Hematopoietic multipotent progenitor cell treated with erythropoietin and hydrocortisone succinate and interleukin-3 and kit ligand, for 6 days (in vitro differentiated cells): Measurements from ENCODE around the gene C11orf71.

Source experiments
- DNase-seq: peaks from one replicate; pipeline ENCODE4 v3.0.0-alpha.2; 2015

The C11orf71 gene

DNA sequence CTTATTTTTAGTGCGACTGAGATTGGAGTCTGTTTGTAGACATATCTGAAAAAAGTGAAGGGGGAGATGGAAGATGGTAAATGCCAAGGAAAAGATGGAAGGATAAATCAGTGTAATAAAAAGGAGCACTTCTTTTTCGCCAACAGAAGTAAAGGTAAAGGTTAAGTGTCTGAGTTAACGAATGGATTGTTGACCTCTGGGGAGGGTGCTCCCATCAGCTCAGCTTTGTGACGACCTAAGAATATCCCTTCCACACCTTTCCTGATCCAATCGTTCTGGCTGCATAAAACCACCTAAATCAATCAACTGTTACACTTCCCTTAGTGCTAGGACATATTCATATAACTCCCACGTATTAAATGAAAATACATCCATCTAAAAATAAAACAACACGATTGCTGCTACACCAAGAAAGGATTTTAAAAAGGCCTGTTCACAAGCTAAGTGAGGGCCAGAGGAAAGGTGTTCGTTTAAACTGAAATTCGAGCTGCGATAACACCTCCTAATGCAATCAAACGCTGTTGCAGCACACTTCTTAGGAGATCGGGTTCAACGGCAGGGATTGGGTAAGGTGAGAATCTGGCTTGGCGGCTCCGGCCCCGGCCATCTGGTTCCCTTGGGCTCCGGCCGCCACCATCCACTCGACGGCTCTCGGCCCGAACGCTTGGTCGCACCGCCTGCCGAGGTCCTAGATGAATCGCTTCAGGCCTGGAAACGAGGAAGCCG is 658 bp downstream of the C11orf71 start:
- peak; percentile 71 for DNase-seq

DNA sequence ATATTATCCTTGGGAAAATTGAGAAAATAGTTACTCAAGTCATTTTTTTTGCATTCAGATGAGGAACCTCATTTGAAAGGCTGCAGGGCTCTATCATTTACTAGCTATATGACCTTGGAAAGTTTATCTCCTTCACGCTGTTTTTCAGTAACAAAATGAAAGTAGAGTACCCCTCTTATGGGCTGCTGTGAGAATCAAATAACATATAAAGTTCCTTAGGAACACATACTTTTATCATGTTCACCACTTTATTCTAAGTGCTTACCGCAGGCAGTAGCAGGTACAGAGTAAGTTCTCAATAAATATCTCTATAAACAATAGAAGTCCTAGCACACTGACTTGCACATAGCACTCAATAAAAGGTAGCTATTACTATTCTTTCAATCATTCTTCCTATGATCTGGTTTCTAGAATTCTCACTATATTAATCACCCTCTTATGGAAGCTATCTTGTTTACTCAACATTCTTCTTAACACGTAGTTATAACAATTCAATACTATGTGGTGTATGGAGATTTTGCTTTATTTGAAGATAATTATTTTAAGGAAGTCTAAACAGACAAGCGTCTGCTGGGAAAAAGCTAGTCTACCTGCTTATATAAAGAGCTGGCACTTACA is 1.9 kb downstream of the C11orf71 start:
- no peak for DNase-seq

DNA sequence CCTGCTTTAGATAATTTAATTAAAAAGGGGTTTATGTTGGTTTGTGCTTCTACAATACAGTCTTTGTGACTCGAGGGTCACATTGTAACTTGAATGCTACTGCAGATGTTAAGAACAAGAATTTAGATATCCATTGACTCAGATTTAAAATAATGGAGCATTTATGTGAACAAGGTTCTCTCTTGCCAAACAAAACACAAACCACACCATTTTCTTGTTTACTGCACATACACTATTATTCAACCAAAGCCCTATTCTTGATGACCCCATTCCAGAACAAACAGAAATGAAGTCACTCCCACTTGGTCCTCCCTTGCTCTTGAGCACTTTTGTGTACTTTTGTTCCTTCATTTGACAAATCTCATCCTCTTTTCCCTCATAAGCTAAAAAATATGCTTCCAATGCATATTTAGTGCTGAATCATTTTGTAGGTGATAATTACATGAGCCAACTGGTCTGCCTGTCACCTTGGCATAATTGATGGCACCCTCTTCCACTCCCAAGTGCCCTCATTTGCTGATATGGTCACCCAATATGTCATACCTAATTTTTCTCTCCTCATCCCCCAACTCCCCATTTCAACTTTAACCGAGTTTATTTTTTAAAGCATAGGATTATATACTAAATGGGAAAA is 2.8 kb downstream of the C11orf71 start:
- DNase-seq, result no peak

DNA sequence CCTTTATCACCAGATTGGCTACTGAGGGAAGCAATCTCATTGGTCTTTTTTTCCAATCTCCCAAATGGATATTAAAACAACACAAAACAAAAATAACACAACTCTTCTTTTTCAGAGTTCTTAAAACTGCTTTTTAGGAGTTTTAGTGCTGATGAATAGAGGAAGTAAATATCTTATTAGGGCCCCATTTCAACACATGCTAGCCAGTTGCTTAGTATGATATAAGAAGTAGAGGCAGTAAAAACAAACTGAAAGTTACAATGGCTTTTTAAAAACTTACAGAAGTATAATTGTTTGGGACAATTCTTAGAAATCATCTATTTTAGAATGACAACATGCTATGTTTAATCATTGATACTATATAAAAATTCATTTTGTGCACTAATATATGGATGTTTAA is 3.4 kb downstream of the C11orf71 start:
- DNase-seq, result peak; percentile 42

DNA sequence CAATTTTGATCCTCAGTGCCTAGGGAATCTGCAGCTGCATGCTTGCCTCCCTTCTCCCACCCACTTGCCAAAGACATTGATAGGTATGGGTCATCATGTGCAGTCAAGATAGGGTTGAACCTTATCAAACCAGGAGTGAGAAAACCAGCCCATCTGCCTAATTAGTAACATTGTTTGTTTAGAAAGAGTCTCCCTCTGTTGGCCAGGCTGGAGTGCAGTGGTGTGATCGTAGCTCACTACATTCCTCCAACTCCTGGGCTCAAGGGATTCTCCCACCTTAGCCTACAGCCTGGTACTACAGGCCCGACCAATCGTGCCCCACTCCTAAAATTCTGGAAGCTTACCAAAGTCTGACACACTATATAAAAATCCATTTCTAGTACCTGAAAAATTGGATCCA is 4.6 kb downstream of the C11orf71 start:
- peak; percentile 62 for DNase-seq

DNA sequence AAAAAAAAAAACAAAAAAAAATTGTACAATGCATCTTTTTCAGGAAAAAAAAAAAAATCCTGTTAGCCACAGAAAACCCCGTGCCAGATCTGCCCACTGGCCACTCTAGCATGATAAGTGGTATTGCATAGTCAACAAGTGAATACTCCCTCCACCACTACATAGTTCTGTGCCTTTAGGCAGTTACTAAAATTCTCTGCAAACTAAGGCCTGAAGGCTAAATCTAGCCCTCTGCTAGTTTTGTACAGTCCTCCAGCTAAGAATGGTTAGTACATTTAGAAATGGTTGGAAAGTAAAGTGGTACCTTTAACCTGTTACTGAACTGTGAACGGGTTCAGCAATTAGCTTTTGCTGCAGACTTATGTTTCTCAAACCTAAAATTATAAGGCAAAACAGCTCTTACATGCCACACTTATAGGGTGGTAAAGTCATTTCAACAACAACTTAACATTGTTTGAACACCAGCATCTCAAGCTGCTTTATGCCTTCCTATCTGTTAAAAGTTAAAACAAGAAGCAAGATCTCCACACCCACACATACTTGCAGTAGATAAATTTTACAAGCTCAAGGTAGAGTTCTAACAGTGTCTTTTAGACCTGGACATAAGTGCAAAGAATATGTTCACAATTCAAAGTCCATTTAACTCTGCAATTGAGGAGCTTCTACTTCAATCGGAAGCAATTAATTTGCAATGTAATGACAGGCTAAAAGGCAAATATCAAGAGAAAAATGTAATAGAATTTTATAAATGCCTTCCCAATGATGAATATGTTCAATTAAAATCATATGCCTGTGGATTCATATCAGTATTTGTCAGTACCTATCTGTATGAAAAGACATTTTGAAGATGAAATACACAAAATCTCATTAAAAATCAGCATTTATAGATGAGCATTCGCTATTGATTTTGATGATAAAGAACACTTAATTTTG is 7.3 kb downstream of the C11orf71 start:
- no peak for DNase-seq

DNA sequence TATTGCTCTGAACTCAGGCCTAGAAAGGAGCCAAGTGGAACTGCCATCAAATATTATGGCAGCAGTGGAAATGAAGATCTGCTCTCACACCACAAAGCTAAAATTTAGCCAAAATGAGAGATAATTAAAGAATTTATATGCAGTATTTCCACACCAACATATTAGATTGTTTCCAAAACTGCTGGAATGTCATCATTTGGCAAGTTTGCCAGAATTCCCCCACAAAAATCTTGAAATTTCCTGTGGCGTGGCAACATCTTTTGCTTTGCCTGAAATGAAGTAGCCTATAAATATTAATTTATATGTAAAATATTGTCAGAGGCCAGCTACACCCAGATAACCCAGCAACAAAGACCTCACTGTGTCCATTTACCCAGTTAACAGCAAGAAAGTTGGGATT is 13.8 kb downstream of the C11orf71 start:
- no peak for DNase-seq

DNA sequence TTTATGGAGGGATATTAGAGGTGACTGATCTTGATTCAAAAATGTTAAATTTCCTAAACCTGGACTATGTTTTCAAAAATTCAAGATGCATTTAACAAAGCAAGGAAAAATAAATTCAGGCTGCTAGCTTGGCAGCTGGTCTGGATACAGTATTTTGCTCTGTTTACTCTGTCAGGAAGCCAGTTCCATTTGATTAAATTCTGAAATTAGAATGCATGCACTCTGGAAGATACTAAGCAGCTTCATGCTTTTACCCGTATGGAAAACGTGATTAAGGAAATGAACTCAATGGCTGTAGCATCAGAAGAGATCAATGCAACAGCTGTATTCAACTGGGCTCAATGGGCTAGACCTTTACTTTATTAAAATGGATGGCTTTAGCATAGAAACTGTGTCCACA is 14.2 kb downstream of the C11orf71 start:
- no peak for DNase-seq

DNA sequence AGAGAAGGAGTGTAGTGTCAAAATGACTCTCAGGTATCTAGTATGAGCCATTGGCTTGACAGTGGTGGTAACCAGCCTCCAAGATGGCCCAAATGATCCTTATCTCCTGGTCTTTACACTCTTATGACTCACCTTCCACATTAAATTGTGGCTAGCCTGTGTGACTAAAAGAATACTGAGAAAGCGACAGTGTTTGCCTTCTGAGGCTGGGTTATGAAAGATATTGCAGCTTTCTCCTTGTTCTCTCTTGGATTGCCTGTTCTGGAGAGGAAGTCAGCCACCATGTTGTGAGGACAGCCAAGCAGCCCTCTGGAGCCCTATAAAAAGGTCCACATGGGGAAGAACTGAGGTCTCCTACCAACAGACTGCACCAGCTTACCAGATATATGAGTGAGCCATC is 15.8 kb downstream of the C11orf71 start:
- no peak for DNase-seq

DNA sequence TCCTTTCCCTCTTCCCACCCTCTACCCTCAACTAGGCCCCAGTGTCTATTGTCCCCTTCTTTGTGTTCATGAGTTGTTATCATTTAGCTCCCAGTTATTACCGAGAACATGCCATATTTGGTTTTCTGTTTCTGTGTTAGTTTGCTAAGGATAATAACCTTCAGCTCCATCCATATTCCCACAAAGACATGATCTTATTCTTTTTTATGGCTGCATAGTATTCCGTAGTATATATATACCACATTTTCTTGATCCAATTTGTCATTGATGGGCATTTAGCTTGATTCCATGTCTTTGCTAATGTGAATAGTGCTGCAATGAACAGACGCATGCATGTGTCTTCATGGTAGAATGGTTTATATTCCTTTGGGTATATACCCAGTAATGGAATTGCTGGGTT is 17.8 kb downstream of the C11orf71 start:
- DNase-seq, result no peak

DNA sequence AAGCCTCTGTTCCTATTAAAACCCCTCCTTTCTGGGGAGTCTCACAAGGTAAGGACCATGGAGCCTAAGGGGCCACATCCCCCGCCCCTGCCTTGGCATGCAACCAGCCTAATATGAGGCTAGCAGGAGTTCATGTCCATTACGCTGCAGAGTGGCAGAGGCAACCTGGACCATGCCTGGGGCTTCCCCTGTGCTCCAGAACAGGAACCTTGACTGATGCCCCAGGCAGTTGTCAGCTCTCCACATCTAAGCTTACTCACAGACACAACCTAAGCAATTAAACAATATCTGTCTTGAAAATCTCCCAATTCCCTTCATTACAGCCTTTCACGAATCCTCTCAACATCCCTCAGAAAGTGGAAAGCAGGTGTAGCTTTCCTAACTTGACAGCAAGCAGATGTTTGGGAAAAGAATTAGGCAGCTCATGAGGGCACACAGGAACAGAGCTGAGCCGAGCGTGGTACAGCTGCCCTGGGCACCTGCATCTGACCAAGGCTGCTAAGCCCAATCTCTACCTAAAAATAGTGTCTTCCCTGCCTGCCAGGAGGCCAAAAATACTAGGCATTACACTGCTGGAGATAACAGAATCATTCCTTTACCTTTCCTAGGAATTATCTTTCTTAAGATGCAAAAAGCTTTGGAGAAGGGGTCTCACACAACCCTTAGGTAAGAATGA is 20.8 kb downstream of the C11orf71 start:
- no peak for DNase-seq

DNA sequence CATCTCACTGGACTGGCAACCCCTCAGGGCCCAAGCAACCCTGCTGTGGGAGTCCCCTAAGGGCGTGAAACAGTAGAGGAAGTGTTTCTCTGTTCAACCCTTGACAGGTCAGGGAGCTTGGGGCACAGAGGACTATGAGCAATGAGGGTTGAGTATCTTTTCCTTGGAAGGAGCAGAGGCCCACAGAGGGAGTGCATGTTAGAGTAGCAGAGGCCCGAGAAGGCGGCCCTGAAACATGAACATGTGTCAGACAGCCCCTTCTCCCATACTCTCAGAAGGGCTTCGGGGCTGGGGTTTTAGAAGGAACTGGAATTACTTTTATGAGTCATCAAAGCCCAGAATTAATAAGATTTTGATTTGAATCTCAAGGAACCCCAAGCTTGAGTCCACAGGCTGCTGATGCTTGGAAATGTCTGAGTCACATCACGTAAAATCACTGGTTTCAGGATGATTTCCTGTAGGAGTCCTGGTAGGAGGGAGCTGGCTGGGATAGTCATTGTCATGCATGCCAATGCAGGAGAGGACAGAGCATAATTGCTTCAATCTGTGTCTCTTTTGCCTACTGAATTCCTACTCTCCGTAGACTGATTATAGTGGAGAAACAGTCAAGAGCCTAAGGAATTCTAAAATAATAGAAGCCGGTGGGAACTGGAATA is 22.6 kb downstream of the C11orf71 start:
- no peak for DNase-seq

DNA sequence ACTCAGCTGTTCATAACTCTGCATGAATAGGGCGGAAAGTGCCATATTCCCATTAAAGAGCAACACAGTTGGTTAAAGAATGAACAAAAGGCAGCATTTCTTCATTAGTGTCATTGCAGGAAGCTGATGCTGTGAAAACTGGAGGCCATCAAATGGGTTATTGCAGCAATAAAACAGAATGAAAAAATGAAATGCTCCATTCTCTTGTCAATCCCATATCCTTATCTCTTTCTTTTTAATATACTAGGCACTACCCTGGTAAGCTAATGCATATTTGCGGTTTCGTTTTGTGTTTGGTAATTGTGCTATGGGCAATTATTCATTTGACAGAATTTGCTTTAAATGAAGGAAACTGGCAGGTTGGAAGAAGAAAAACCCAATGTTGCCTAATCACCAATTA is 25.3 kb downstream of the C11orf71 start:
- DNase-seq, result no peak

DNA sequence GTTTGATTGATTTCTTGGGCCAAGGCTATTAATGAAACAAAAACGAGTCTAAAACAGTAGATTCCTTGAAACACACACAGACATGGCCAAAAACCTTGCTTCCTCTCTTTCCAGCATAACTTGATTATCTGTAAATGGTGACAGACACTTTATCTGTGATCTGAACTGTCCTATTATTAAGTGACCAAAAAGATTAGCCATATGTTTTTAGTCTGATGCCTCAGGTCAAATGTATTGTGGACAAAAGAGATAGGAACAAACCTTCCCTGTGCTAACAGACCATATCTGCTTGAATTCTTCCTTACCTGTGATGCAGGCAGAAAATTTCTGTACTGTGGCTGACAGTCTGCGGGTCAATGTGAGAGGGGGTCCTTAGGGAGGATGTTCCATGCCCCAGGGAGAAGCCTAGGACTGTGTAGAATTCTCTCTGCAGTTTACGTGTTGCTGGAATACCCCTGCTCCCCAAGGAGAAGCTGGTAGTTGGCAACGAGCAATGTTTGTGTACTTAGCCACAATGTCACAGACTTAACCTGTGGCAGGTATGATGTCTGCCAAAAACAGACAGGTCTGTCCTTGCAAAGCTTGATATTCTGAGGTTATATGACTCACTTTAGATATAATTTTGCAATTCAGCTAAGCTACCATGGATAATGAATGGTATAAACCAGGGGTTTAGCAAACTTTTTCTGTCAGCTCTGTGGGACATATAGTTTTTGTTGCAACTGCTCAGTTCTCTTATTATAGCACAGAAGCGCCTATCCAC is 31.2 kb downstream of the C11orf71 start:
- DNase-seq, result no peak

DNA sequence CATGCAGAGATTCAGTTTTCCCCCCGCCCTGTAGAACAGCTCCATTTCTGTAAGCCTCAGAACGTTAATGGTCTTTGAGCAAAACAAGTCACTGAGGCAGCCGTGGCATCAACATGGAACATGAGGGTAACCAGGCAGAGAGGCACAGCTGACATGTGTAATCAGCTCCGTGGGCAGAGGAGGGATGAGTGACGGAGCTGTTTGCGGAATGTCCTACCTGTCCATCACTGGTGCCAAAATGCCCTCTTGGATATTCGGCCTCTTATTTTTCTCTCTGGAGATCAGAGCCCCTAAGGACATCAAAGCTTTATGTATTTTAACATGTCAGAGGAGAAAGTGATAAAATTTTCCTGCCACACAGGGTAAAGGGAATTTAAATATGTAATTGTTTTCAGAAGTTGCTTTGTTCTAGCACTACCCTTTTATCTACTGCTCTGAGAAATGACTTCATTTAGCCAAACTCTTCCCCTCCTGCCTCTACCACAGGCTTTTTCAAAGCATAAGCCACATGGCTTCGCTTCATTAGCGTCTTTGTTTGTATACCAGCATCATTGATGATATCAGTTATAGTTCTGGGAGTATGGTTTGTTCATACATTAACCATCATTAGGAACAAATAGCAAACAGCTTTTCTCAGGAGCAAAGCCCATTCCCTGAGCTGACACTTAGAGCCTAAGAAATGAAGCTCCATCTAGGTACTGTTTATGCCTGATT is 32.9 kb downstream of the C11orf71 start:
- DNase-seq, result no peak

DNA sequence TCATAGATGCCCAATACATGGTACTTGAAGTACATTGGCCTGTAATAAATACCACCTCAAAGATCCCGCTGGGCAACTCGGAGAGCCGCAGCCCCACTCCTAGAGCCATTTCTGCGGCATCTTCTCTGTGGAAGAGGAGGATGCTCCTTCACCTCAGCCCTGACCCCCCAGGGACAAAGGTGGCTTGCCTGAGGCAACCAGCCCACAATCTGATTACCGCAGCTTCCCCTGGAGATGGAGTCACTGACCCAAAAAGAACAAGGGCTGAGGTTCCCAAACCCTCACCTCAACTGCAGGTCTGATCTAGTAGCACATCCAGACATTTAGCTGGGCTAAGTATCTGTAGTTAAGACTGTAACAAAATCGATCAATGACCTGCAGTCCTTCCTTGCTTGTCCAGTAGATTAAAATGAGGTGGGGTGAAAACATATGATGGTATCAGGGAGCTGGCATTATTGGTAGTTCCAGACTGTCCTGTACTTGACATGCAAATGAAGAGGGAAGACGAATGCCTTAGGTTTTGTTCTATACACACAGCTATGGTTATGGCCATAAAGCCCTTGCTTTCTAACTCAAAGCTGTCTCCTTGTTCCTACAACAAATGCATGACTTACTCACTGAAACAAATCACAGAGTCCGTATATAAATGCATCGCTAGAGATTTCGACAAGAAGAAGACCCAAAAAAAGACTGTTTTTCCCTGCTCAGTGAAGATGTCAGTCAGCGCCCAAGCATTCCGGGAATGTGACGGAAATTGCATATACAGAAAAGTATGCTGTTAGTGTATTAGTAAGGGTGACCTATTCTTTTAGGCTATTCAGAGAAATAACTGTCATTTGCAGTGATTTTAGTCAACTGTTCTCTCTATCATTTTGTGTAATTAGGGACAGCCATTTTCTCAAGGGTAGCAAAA is 33.7 kb downstream of the C11orf71 start:
- no peak for DNase-seq

DNA sequence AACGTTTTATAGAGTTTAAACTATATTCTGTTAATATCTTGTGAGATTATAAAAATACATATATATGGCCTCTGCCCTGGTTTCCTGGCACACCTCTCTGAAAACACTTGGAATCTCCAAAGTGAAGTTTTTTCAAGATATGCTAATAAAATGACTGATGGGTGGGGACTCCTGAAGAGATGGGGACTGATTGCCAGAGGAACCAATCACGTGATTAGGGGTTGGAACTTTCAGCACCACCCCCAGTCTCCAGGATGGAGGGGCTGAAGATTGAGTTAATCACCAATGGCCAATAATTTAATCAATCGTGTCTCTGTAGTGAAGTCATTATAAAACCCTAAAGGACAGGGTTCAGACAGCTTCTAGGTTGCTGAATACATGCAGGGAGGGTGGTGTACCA is 37.4 kb downstream of the C11orf71 start:
- DNase-seq, result no peak

DNA sequence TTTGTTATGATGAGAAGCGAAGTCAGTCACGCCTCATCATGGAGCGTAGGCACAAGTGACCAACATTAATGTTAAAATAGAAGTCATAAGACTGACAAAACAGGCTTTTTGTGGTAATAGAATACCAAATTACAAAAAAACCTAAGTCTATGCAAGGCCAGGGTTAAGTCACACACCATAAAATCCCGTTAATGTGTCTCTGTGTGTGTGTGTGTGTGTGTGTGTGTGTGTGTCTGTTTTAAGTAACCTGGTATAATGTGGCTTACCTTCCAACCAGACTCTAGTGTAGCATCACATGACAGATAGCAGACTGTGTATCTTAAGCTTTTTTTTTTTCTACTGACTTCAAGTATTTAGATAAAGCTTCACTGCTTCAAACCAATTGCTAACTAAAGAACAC is 38.0 kb downstream of the C11orf71 start:
- DNase-seq, result no peak

DNA sequence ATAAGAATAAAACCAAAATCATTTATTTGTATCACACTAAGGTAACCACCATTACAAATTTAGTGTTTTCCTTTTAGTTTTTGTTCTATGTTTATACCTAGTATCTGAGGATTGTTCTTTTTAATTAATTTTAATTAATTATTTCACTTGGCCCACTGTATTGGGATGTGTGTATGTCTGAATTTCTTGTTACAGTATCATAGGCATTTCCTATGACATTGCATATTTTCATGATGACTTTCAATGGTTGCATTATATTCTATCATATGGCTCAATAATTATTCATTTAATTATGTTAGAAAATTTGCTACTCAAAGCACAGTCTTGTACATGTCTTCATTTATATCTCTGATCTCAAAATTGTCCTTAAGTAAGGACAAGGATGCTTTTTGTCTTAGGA is 41.0 kb downstream of the C11orf71 start:
- DNase-seq, result no peak

DNA sequence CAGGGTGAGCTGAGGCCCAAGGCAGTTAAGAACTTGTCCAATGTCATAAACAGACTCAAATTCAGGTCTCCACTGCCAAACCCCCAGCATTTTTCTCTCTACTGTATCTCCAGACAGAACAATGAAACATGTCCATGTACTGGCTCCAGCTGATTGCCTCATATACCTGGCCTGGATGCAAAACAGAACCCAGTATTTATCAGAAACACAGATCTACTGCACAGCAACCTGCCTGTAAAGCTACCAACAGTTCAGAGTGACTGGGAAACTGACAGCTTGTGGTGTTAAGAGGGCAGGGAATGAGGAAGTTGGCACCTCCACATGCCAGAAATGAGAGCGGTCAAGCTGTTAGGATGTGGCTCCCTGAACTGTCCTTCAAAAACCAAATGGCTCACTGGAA is 41.6 kb downstream of the C11orf71 start:
- DNase-seq, result peak; percentile 28
